Sigmoid colon (tissue), 4 donors: ENCODE measurements around the gene MYO1C.

ENCODE experiments used
- CTCF ChIP-seq, 4 experiments: fragments of 450-650 bp in 3 of 4; fragments of 200-600 bp in 1 of 4; IDR thresholded peaks; one replicate each; pipeline ENCODE4 v1.5.1; 2016 to 2019; ENCODE audit warnings: antibody characterized with exemption in 4 of 4, mild to moderate bottlenecking in 3 of 4, moderate library complexity in 2 of 4
- EP300 ChIP-seq, 4 donors: sonication (generic); formaldehyde crosslinking; IDR thresholded peaks; one replicate each; pipeline ENCODE4 v1.6.1; 2017; ENCODE audit warnings: antibody characterized with exemption in 4 of 4
- POLR2A ChIP-seq, 2 donors: fragments of 450-650 bp; IDR thresholded peaks; one replicate each; pipeline ENCODE4 v1.6.1; 2016; ENCODE audit warnings: antibody characterized with exemption in 2 of 2, mild to moderate bottlenecking in 2 of 2, moderate library complexity in 2 of 2

GRCh38 chr17:1494203-1494602, 1.7 kb upstream of the MYO1C start:
- TF ChIP-seq EP300 (IDR thresholded peaks at IDR 0.05): no peak
- no peak for TF ChIP-seq CTCF (IDR thresholded peaks at IDR 0.05)
- TF ChIP-seq POLR2A (IDR thresholded peaks at IDR 0.05): no peak
